ENCODE measurements around the gene PLXNA4. TPM values are rescaled to one million over a fixed set of nuclear protein-coding genes. Genes with fewer than 3 reads are reported as not detected.

The PLXNA4 gene
- total RNA-seq, 1 donor: 2.6 TPM

GRCh38 chr7:132377703-132378584, 198.3 kb downstream of the PLXNA4 start:
- no peaks in the 10 kb centered on the region for H3K27me3 ChIP-seq (ENCODE audit: insufficient read depth, low read length)
- H3K4me3 ChIP-seq (ENCODE audit: low read length): no peak overlapping the region
- no peaks in the 10 kb centered on the region for H3K9me3 ChIP-seq (ENCODE audit: low read depth, low read length)
- no peaks in the 10 kb centered on the region for H3K4me1 ChIP-seq (ENCODE audit: insufficient read depth, low read length)

DNA sequence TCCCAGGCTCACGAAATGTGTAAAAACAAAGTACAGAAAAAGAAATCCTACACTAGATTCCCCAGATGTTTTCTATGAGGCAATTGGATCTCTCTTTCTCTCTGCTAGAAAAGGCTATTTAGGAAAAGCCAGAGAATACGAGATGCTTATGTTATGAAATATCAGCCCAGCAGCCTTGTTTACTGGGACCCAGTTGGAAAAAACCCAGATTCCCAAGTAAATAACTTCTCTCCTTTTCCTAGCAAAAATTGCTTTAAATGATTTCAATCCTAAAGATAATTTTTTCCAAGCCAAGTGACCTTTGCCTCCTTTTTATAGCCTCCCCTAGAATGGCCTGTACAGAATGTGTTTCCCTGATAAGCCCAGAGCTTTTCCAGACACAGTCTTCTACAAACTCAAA, 199.3 kb downstream of the PLXNA4 start:
- H3K9me3 ChIP-seq (ENCODE audit: low read depth, low read length): no peaks in the 10 kb centered on the region
- H3K27me3 ChIP-seq (ENCODE audit: insufficient read depth, low read length): no peaks in the 10 kb centered on the region
- H3K4me1 ChIP-seq (ENCODE audit: insufficient read depth, low read length): no peaks in the 10 kb centered on the region
- no peak overlapping the region for H3K4me3 ChIP-seq (ENCODE audit: low read length)

GRCh38 chr7:132376361-132377013, 199.8 kb downstream of the PLXNA4 start:
- no peaks in the 10 kb centered on the region for H3K27me3 ChIP-seq (ENCODE audit: insufficient read depth, low read length)
- no peaks in the 10 kb centered on the region for H3K4me1 ChIP-seq (ENCODE audit: insufficient read depth, low read length)
- H3K4me3 ChIP-seq (ENCODE audit: low read length): no peak overlapping the region
- H3K9me3 ChIP-seq (ENCODE audit: low read depth, low read length): no peaks in the 10 kb centered on the region

DNA sequence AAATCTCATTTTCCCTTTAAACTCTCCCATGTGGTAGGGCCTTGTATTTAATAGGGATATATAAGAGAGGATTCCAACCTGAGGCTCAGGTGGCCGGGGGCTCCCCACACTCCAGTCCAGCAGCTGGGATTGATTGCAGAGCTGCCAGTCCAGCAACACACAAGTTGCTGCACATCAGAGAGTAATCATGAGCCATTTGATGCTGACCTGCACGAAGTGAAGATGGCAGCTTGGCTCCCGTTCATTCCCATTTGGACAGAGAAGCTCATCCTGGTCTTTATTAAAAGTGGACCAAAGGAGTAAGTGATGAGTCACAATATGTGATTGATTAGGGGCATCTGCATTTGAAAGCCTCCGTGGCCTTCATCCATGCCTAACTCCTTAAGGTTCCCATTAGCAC, 202.4 kb downstream of the PLXNA4 start:
- Histone ChIP-seq H3K27me3 (ENCODE audit: insufficient read depth, low read length) (no peaks in the 10 kb centered on the region), H3K4me1 (ENCODE audit: insufficient read depth, low read length) (no peaks in the 10 kb centered on the region), H3K9me3 (ENCODE audit: low read depth, low read length) (no peaks in the 10 kb centered on the region), H3K4me3 (ENCODE audit: low read length) (no peak overlapping the region)

DNA sequence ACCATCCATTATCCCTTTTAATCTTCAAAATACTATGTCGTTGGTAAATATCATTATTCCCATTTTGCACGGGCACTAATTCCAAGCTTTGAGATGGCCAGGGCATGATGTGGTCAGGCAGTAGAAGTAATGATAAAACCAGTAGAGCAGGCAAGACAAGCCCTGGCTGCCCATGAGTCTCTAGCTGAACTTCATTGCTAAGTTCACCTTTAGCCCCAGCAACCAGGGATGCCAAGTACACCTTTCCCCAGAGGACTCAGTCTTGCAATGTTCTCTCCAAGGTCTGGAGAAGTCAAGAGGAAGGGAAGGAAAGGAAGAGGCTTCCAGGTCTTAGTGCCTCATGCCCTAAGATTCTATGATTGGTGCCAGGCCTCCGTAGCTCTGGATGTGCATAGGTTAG, 203.2 kb downstream of the PLXNA4 start:
- H3K27me3 ChIP-seq (ENCODE audit: insufficient read depth, low read length): no peaks in the 10 kb centered on the region
- no peak overlapping the region for H3K4me3 ChIP-seq (ENCODE audit: low read length)

DNA sequence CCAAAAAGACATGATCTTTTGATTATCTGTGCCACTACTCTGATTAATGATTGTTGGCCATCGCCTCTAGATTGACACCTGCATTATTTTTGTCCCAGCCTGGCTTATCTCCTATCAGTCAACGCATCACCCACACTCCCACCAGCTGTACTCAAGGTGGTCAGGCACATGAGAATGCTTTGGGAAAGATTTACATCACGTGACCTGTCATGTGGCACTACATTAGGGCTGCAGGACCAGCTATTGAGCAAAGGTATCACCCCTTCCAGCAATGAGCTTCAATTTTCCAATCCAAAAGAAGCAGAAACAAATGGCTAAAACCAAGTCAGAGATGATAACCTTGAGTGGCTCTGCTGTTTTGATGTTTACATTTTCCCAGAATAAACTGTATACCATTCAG, 204.3 kb downstream of the PLXNA4 start:
- H3K9me3 ChIP-seq (ENCODE audit: low read depth, low read length): no peaks in the 10 kb centered on the region

More for the DNA sequence above, 203.2 kb downstream of the PLXNA4 start:
- Histone ChIP-seq H3K9me3 (ENCODE audit: low read depth, low read length) (no peaks in the 10 kb centered on the region), H3K4me1 (ENCODE audit: insufficient read depth, low read length) (no peaks in the 10 kb centered on the region)

GRCh38 chr7:132368246-132368900, 207.9 kb downstream of the PLXNA4 start:
- Histone ChIP-seq H3K9me3 (ENCODE audit: low read depth, low read length) (no peaks in the 10 kb centered on the region), H3K4me1 (ENCODE audit: insufficient read depth, low read length) (no peaks in the 10 kb centered on the region), H3K4me3 (ENCODE audit: low read length) (no peak overlapping the region), H3K27me3 (ENCODE audit: insufficient read depth, low read length) (no peaks in the 10 kb centered on the region)

More for the DNA sequence above, 204.3 kb downstream of the PLXNA4 start:
- no peak overlapping the region for H3K4me3 ChIP-seq (ENCODE audit: low read length)
- H3K4me1 ChIP-seq (ENCODE audit: insufficient read depth, low read length): no peaks in the 10 kb centered on the region
- H3K27me3 ChIP-seq (ENCODE audit: insufficient read depth, low read length): no peaks in the 10 kb centered on the region

DNA sequence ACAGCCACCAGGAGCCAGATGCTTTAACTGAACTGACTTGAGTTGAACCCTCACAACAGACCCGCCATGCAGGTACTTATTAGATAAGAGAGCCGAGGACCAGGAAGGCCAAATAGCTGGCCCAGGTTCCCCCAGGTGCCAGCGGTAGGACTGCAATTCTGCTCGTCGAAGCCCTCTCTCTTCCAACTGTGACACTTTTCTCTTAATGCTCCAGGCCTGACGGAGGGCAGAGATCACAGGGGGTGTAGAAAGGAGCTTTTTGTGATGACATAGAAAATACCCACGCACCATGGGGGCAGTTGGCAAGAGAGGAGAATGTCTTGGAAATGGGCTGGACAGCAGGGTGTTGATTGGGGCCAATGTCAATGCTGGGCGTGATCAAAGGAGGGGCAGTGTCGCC, 208.5 kb downstream of the PLXNA4 start:
- no peaks in the 10 kb centered on the region for H3K27me3 ChIP-seq (ENCODE audit: insufficient read depth, low read length)
- no peaks in the 10 kb centered on the region for H3K4me1 ChIP-seq (ENCODE audit: insufficient read depth, low read length)
- no peaks in the 10 kb centered on the region for H3K9me3 ChIP-seq (ENCODE audit: low read depth, low read length)
- no peak overlapping the region for H3K4me3 ChIP-seq (ENCODE audit: low read length)

DNA sequence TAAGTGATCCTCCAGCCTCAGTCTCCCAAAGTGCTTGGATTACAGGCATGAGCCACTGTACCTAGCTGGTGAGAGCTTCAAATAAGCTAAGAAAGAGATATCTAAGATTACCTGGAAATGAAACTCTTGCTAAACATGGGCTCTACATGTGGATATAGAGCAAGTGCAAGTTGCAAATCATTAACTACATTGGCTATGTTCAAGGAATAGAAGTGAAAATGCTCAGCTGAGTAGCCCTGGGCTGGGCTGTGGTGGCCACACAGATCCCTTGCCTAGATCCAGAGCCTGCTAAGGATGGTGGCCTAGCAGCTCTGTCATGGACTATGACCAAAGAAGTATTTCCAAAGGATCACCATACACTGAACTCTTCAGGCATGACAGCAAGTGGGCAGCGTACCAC, 209.3 kb downstream of the PLXNA4 start:
- no peak overlapping the region for H3K4me3 ChIP-seq (ENCODE audit: low read length)
- H3K9me3 ChIP-seq (ENCODE audit: low read depth, low read length): no peaks in the 10 kb centered on the region
- no peaks in the 10 kb centered on the region for H3K27me3 ChIP-seq (ENCODE audit: insufficient read depth, low read length)
- H3K4me1 ChIP-seq (ENCODE audit: insufficient read depth, low read length): no peaks in the 10 kb centered on the region

- H3K9me3 ChIP-seq (ENCODE audit: low read depth, low read length): no peaks in the 10 kb centered on the region
- no peaks in the 10 kb centered on the region for H3K27me3 ChIP-seq (ENCODE audit: insufficient read depth, low read length)
- no peak overlapping the region for H3K4me3 ChIP-seq (ENCODE audit: low read length)
- H3K4me1 ChIP-seq (ENCODE audit: insufficient read depth, low read length): no peaks in the 10 kb centered on the region
Observed at GRCh38 chr7:132364226-132364625, 212.0 kb downstream of the PLXNA4 start.

- Histone ChIP-seq H3K27me3 (ENCODE audit: insufficient read depth, low read length) (no peaks in the 10 kb centered on the region), H3K4me1 (ENCODE audit: insufficient read depth, low read length) (no peaks in the 10 kb centered on the region), H3K4me3 (ENCODE audit: low read length) (no peak overlapping the region), H3K9me3 (ENCODE audit: low read depth, low read length) (no peaks in the 10 kb centered on the region)
Observed at GRCh38 chr7:132362059-132362458, 214.2 kb downstream of the PLXNA4 start.

DNA sequence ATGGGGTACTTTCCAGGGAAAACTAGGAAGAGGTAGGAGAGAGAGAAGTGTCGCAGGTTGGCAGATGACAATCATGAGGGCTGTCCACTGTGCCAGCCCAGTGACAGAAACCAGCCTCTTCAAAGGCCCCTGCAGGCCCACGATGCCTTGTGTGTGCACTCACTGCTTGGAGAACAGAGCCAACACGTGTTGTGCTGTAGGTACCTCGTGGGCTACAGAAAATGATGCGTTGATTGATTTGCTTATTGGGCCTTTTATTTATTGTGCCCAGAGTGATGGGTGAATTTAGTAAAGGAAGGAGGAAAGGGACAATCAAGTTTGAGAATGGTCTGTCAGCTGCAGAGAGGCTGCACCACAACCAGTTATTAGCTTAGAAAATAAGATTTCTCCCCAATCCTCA, 215.1 kb downstream of the PLXNA4 start:
- H3K4me1 ChIP-seq (ENCODE audit: insufficient read depth, low read length): no peaks in the 10 kb centered on the region
- H3K9me3 ChIP-seq (ENCODE audit: low read depth, low read length): no peaks in the 10 kb centered on the region
- H3K4me3 ChIP-seq (ENCODE audit: low read length): no peak overlapping the region

DNA sequence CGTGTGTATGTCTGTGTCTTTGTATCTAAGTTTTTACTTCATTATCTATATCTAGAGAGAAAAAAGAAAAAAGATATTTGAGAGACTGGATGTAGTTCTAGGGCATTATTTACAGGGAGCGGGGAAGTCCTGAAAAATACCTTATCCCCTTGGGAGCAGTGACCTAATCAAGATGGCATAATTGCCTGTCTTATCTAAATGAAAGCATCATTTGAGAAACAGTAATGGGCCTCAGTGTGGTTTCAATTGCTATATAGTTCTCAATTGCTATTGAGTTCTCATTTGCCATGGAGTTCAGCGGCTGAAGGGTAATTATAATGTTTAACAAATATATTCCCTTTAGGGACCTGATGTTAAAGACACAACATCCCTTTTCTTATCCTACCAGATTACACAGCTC, 216.5 kb downstream of the PLXNA4 start:
- H3K4me3 ChIP-seq (ENCODE audit: low read length): no peak overlapping the region
- no peaks in the 10 kb centered on the region for H3K9me3 ChIP-seq (ENCODE audit: low read depth, low read length)
- H3K27me3 ChIP-seq (ENCODE audit: insufficient read depth, low read length): no peaks in the 10 kb centered on the region
- no peaks in the 10 kb centered on the region for H3K4me1 ChIP-seq (ENCODE audit: insufficient read depth, low read length)

More for the DNA sequence above, 215.1 kb downstream of the PLXNA4 start:
- H3K27me3 ChIP-seq (ENCODE audit: insufficient read depth, low read length): no peaks in the 10 kb centered on the region

- Histone ChIP-seq H3K27me3 (ENCODE audit: insufficient read depth, low read length) (no peaks in the 10 kb centered on the region), H3K4me3 (ENCODE audit: low read length) (no peak overlapping the region), H3K9me3 (ENCODE audit: low read depth, low read length) (no peaks in the 10 kb centered on the region), H3K4me1 (ENCODE audit: insufficient read depth, low read length) (no peaks in the 10 kb centered on the region)
Observed at GRCh38 chr7:132355048-132355447, 221.2 kb downstream of the PLXNA4 start.

- no peaks in the 10 kb centered on the region for H3K4me1 ChIP-seq (ENCODE audit: insufficient read depth, low read length)
- no peaks in the 10 kb centered on the region for H3K9me3 ChIP-seq (ENCODE audit: low read depth, low read length)
- H3K27me3 ChIP-seq (ENCODE audit: insufficient read depth, low read length): no peaks in the 10 kb centered on the region
- no peak overlapping the region for H3K4me3 ChIP-seq (ENCODE audit: low read length)
Observed at GRCh38 chr7:132354527-132354926, 221.7 kb downstream of the PLXNA4 start.
